ENCODE results near the gene YKT6. TPM values are rescaled to one million over a fixed set of nuclear protein-coding genes. Genes with fewer than 3 reads are reported as not detected.
"Not testable (repeated sequence)": the region's sequence is repeated elsewhere in the genome, so short reads cannot be mapped to it uniquely, and the experiment has no call there.

The YKT6 gene
- total and polyA plus RNA-seq, 4 donors, result 28.4 to 82.1 (median 55.9) TPM

DNA sequence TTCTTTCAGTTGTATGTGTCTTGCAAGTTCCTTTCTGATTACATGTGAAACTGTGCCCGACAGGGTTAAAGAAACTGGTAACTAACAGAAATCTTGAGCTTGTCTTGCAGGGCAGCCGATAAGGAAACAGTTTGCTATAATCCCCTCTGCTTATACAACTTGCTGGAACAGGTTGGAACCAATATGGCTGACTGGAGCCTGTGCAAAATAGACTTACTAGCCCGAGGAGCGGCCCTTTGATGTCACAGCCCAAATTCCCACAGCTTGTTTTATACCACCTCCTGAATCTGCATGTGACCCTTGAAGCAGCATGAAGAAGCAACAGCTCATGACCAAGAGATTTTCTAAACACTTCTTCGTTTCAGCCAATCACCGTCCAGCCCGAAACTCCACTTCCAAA, 3.3 kb upstream of the YKT6 start:
- 82 to 86% methylated on average over 7 of the region's 7 CpGs for WGBS, 2 donors
- no peak for ATAC-seq (ENCODE audit: insufficient read depth, low FRiP score)
- DNase-seq, result no peak

DNA sequence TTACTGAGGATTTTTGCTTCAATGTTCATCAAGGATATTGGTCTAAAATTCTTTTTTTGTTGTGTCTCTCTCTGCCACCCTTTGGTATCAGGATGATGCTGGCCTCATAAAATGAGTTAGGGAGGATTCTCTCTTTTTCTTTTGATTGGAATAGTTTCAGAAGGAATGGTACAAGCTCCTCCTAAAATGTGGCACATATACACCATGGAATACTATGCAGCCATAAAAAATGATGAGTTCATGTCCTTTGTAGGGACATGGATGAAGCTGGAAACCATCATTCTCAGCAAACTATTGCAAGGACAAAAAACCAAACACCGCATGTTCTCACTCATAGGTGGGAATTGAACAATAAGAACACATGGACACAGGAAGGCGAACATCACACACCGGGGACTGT, 615 bp upstream of the YKT6 start:
- not testable (repeated sequence) for H3K27ac ChIP-seq (ENCODE audit: low read depth in 1 of 2, low read length in 1 of 2); H3K27me3 ChIP-seq (ENCODE audit: control insufficient read depth in 3 of 3, insufficient read depth in 3 of 3, low read length in 2 of 3); DNase-seq; H3K36me3 ChIP-seq (ENCODE audit: control insufficient read depth in 4 of 4, insufficient read depth in 4 of 4, low read length in 4 of 4); H3K9ac ChIP-seq (ENCODE audit: insufficient read depth in 1 of 2, low read length in 2 of 2); ATAC-seq (ENCODE audit: insufficient read depth, low FRiP score); H3K9me3 ChIP-seq (ENCODE audit: control insufficient read depth in 4 of 4, insufficient read depth in 3 of 4, low read length in 3 of 4); H3K4me3 ChIP-seq
- 89% methylated on average over 3 of the region's 3 CpGs; no CpG with 5 or more reads in 1 of the 2 donors for WGBS, 2 donors
- H3K4me1 ChIP-seq (ENCODE audit: control insufficient read depth in 5 of 5, insufficient read depth in 5 of 5, low read length in 5 of 5), result peaks cover 0 to 10% (median 7%) of the 10 kb centered on the region in 5 donors

More for the DNA sequence above, 3.3 kb upstream of the YKT6 start:
- TF ChIP-seq, protein P1, sequence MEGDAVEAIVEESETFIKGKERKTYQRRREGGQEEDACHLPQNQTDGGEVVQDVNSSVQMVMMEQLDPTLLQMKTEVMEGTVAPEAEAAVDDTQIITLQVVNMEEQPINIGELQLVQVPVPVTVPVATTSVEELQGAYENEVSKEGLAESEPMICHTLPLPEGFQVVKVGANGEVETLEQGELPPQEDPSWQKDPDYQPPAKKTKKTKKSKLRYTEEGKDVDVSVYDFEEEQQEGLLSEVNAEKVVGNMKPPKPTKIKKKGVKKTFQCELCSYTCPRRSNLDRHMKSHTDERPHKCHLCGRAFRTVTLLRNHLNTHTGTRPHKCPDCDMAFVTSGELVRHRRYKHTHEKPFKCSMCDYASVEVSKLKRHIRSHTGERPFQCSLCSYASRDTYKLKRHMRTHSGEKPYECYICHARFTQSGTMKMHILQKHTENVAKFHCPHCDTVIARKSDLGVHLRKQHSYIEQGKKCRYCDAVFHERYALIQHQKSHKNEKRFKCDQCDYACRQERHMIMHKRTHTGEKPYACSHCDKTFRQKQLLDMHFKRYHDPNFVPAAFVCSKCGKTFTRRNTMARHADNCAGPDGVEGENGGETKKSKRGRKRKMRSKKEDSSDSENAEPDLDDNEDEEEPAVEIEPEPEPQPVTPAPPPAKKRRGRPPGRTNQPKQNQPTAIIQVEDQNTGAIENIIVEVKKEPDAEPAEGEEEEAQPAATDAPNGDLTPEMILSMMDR (IDR thresholded peaks at IDR 0.05; ENCODE audit: control extremely low read depth, extremely low read depth), result no peak
- no peaks in the 10 kb centered on the region for H3K9me3 ChIP-seq (ENCODE audit: control insufficient read depth in 4 of 4, insufficient read depth in 3 of 4, low read length in 3 of 4)
- no peak overlapping the region for H3K4me3 ChIP-seq
- H3K27me3 ChIP-seq (ENCODE audit: control insufficient read depth in 3 of 3, insufficient read depth in 3 of 3, low read length in 2 of 3), result peaks cover 0 to 4% (median 0%) of the 10 kb centered on the region in 3 donors
- no peaks in the 10 kb centered on the region for H3K36me3 ChIP-seq (ENCODE audit: control insufficient read depth in 4 of 4, insufficient read depth in 4 of 4, low read length in 4 of 4)
- no peak overlapping the region for H3K27ac ChIP-seq (ENCODE audit: low read depth in 1 of 2, low read length in 1 of 2)
- peaks cover 0 to 10% (median 7%) of the 10 kb centered on the region in 5 donors for H3K4me1 ChIP-seq (ENCODE audit: control insufficient read depth in 5 of 5, insufficient read depth in 5 of 5, low read length in 5 of 5)
- no peak overlapping the region for H3K9ac ChIP-seq (ENCODE audit: insufficient read depth in 1 of 2, low read length in 2 of 2)

DNA sequence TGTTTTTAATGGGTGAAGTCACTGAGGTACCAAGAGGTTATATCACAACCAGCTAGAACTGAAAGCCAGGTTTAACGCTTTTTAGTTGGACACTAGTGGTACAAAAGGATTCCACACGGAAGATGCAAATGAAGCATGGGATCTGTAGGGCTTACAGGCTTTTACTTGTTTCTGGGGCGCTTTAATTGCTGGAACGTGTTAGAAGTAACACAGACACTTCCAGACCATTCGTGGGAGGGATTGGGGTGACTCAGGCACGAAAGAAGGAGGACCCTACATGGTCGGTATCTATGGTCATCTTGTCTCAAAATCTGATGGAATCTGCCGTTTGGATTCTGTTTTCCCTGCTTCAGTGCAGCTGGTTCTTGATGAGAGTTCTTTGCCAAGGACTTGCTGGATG, 1.0 kb downstream of the YKT6 start:
- peaks cover 6 to 20% (median 11%) of the 10 kb centered on the region in 4 donors for H3K36me3 ChIP-seq (ENCODE audit: control insufficient read depth in 4 of 4, insufficient read depth in 4 of 4, low read length in 4 of 4)
- ATAC-seq (ENCODE audit: insufficient read depth, low FRiP score) (no peak), DNase-seq (no peak)
- H3K27me3 ChIP-seq (ENCODE audit: control insufficient read depth in 3 of 3, insufficient read depth in 3 of 3, low read length in 2 of 3), result peaks cover 0 to 4% (median 0%) of the 10 kb centered on the region in 3 donors
- peaks cover 0 to 10% (median 7%) of the 10 kb centered on the region in 5 donors for H3K4me1 ChIP-seq (ENCODE audit: control insufficient read depth in 5 of 5, insufficient read depth in 5 of 5, low read length in 5 of 5)
- TF ChIP-seq, protein P1 (IDR thresholded peaks at IDR 0.05; ENCODE audit: control extremely low read depth, extremely low read depth), result no peak
- peak overlapping the region; percentile 90 for H3K4me3 ChIP-seq
- H3K9me3 ChIP-seq (ENCODE audit: control insufficient read depth in 4 of 4, insufficient read depth in 3 of 4, low read length in 3 of 4), result no peaks in the 10 kb centered on the region
- 44 to 58% methylated on average over 8 of the region's 8 CpGs for WGBS, 2 donors
- no peak overlapping the region for H3K27ac ChIP-seq (ENCODE audit: low read depth in 1 of 2, low read length in 1 of 2)
- H3K9ac ChIP-seq (ENCODE audit: insufficient read depth in 1 of 2, low read length in 2 of 2), result peak overlapping the region; percentile 13 to 55

DNA sequence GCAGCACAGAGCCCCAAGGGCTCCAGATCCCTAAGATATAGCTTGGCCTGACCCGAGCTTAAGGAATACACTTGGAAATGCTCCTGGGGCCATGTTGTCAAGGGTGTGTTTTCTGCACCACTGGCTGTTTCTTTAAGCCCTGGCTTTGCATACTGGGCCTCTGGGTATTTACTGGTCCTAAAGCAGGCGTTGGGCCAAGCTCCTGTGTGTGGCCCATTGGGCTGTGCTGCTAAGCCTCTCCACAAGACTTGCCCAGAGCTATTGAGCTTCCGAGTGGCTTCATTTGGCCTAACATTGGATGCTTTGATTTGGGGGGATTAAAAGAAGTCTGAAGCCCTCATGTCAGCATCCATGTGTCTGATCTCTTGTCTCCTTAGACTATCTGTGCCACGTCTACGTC, 5.2 kb downstream of the YKT6 start:
- DNase-seq (no peak), ATAC-seq (ENCODE audit: insufficient read depth, low FRiP score) (no peak)
- Histone ChIP-seq H3K9ac (ENCODE audit: insufficient read depth in 1 of 2, low read length in 2 of 2) (no peak overlapping the region), H3K4me3 (no peak overlapping the region), H3K27me3 (ENCODE audit: control insufficient read depth in 3 of 3, insufficient read depth in 3 of 3, low read length in 2 of 3) (no peaks in the 10 kb centered on the region), H3K4me1 (ENCODE audit: control insufficient read depth in 5 of 5, insufficient read depth in 5 of 5, low read length in 5 of 5) (peaks cover 0 to 10% (median 7%) of the 10 kb centered on the region in 5 donors), H3K27ac (ENCODE audit: low read depth in 1 of 2, low read length in 1 of 2) (no peak overlapping the region), H3K36me3 (ENCODE audit: control insufficient read depth in 4 of 4, insufficient read depth in 4 of 4, low read length in 4 of 4) (peaks cover 22 to 45% (median 36%) of the 10 kb centered on the region in 4 donors), H3K9me3 (ENCODE audit: control insufficient read depth in 4 of 4, insufficient read depth in 3 of 4, low read length in 3 of 4) (no peaks in the 10 kb centered on the region)
- 97 to 98% methylated on average over 5 of the region's 5 CpGs for whole genome bisulfite sequencing, 2 donors
- TF ChIP-seq, protein P1 (IDR thresholded peaks at IDR 0.05; ENCODE audit: control extremely low read depth, extremely low read depth), result no peak

Data from lung (tissue), 12 donors.